GM12878 (cell line): ENCODE measurements around the gene CD14. TPM values are rescaled to one million over a fixed set of nuclear protein-coding genes. Genes with fewer than 3 reads are reported as not detected.
A peak's percentile ranks its signal among the peaks of the same experiment; 100 is the strongest.

ENCODE experiments used
- ATAC-seq: fragments of 200-7000 bp; cut with Tn5 transposase; 3 replicates; pipeline ENCODE4 v1.9.1; 2020; ENCODE audit warnings: mild to moderate bottlenecking, moderate library complexity
- BruUV-seq: library from RNA; stranded (reverse); fragments of 400-500 nt; replicated peaks from 2 replicates; lab custom pipeline; 2021; lab: Mats Ljungman, UMichigan
- CTCF ChIA-PET: fragments of 300-600 bp; sonication (Branson Sonifier 250); formaldehyde crosslinking; extraction: SDS; loops from one replicate; lab custom pipeline; 2021; ENCODE audit warnings: inconsistent platforms; lab: Yijun Ruan, JAX
- POLR2A ChIA-PET: fragments of 350-600 bp; formaldehyde crosslinking; extraction: SDS; loops from one replicate; lab custom pipeline; 2021; ENCODE audit warnings: inconsistent platforms; lab: Charles Lee
- RAD21 ChIA-PET: fragments of 300-600 bp; sonication (Branson Sonifier 250); formaldehyde crosslinking; loops from one replicate; lab custom pipeline; 2023; ENCODE audit warnings: antibody characterized with exemption; ENCODE audit not compliant: unreplicated experiment; lab: Charles Lee
- SMC1A ChIA-PET: fragments of 300-600 bp; sonication (Branson Sonifier 250); formaldehyde crosslinking; loops from one replicate; lab custom pipeline; 2023; ENCODE audit not compliant: unreplicated experiment, uncharacterized antibody; lab: Charles Lee
- DNase-seq: peaks from one replicate; pipeline ENCODE4 v3.0.0-alpha.2; 2011; ENCODE audit warnings: low read depth, low spot score
- FAIRE-seq: peaks from 3 replicates; lab custom pipeline; 2011; peaks lifted over from hg19 to GRCh38; lab: Jason Lieb, UNC
- H2AFZ ChIP-seq: 2 replicates; pipeline ENCODE4 v1.6.0; 2011; ENCODE audit warnings: low read depth, low read length, control low read depth; ENCODE audit not compliant: control insufficient read depth
- H3K27ac ChIP-seq: 2 replicates; pipeline ENCODE4 v1.5.1; 2011; ENCODE audit warnings: control low read depth; ENCODE audit not compliant: control insufficient read depth, insufficient read depth
- H3K27me3 ChIP-seq, 2 experiments: replicated peaks in 1 of 2; 2 replicates each; pipeline versions ENCODE4 v1.6.0 to v1.6.1; 2011; ENCODE audit warnings: low read length in 1 of 2; ENCODE audit not compliant: control insufficient read depth in 2 of 2, insufficient read depth in 2 of 2
- H3K36me3 ChIP-seq, 2 experiments: 2 replicates each; pipeline ENCODE4 v1.5.1; 2011; ENCODE audit warnings: low read length in 1 of 2; ENCODE audit not compliant: control insufficient read depth in 2 of 2, insufficient read depth in 2 of 2
- H3K4me1 ChIP-seq: 2 replicates; pipeline ENCODE4 v1.6.1; 2011; ENCODE audit warnings: mild to moderate bottlenecking, low read length, moderate library complexity, mixed read lengths; ENCODE audit not compliant: control insufficient read depth, insufficient read depth
- H3K4me2 ChIP-seq: 2 replicates; pipeline ENCODE4 v1.6.0; 2011; ENCODE audit warnings: control low read depth; ENCODE audit not compliant: control insufficient read depth, insufficient read depth
- H3K4me3 ChIP-seq: fragments of 200-600 bp; sonication (generic); 2 replicates; pipeline ENCODE4 v1.5.1; 2016
- H3K79me2 ChIP-seq: 2 replicates; pipeline ENCODE4 v1.6.0; 2011; ENCODE audit warnings: low read length; ENCODE audit not compliant: control insufficient read depth, insufficient read depth
- H3K9ac ChIP-seq: 2 replicates; pipeline ENCODE4 v1.8.0; 2011; ENCODE audit warnings: low read length, control low read depth, mixed read lengths; ENCODE audit not compliant: control insufficient read depth, insufficient read depth
- H3K9me3 ChIP-seq: replicated peaks from 3 replicates; pipeline ENCODE4 v1.5.1; 2011; ENCODE audit warnings: mild to moderate bottlenecking, low read length; ENCODE audit not compliant: control insufficient read depth, insufficient read depth
- H4K20me1 ChIP-seq: 2 replicates; pipeline ENCODE4 v1.6.0; 2011; ENCODE audit not compliant: control insufficient read depth, insufficient read depth
- E2F8 ChIP-seq: fragments of 450-650 bp; IDR thresholded peaks from 2 replicates; pipeline ENCODE4 v1.6.1; 2018; ENCODE audit warnings: mild to moderate bottlenecking, low read depth, moderate library complexity; ENCODE audit not compliant: partially characterized antibody
- EGR1 ChIP-seq, 2 experiments: IDR thresholded peaks; 1 replicate in 1 of 2; 2 replicates in 1 of 2; pipeline ENCODE4 v1.6.1; 2011 to 2012; ENCODE audit warnings: low read depth in 2 of 2, low read length in 2 of 2, borderline replicate concordance in 1 of 2, mild to moderate bottlenecking in 1 of 2, moderate library complexity in 1 of 2
- ETV6 ChIP-seq, 2 experiments: fragments of 450-650 bp in 1 of 2; IDR thresholded peaks in 1 of 2; conservative IDR thresholded peaks in 1 of 2; 2 replicates each; pipeline ENCODE4 v1.6.1; 2014; ENCODE audit warnings: antibody characterized with exemption in 1 of 2, borderline replicate concordance in 1 of 2, low read depth in 1 of 2, mild to moderate bottlenecking in 1 of 2, moderate library complexity in 1 of 2
- FOXK2 ChIP-seq: fragments of 450-650 bp; IDR thresholded peaks from 2 replicates; pipeline ENCODE4 v1.6.1; 2017; ENCODE audit warnings: mild to moderate bottlenecking, moderate library complexity
- LARP7 ChIP-seq: fragments of 450-650 bp; IDR thresholded peaks from 2 replicates; pipeline ENCODE4 v1.6.1; 2017; ENCODE audit warnings: mild to moderate bottlenecking
- MTA3 ChIP-seq: IDR thresholded peaks from 2 replicates; pipeline ENCODE4 v1.6.1; 2012; ENCODE audit warnings: low read length, inconsistent platforms, borderline replicate concordance
- NKRF ChIP-seq: fragments of 450-650 bp; conservative IDR thresholded peaks from 2 replicates; pipeline ENCODE4 v1.6.1; 2017; ENCODE audit warnings: mild to moderate bottlenecking, moderate library complexity
- NRF1 ChIP-seq: conservative IDR thresholded peaks from 2 replicates; pipeline ENCODE4 v1.6.1; 2011; ENCODE audit warnings: mild to moderate bottlenecking, low read depth, low read length, improper control_type of control experiment
- POLR2A ChIP-seq: IDR thresholded peaks from 2 replicates; pipeline ENCODE4 v1.6.1; 2011; ENCODE audit warnings: low read depth, mild to moderate bottlenecking, low read length
- RAD21 ChIP-seq: IDR thresholded peaks from 2 replicates; pipeline ENCODE4 v1.6.1; 2011; ENCODE audit warnings: mild to moderate bottlenecking, low read depth, low read length, moderate library complexity; ENCODE audit not compliant: insufficient read depth
- RB1 ChIP-seq: fragments of 450-650 bp; formaldehyde crosslinking; IDR thresholded peaks from 2 replicates; pipeline ENCODE4 v1.6.1; 2017; ENCODE audit warnings: mild to moderate bottlenecking, borderline replicate concordance
- RELA ChIP-seq: fragments of 450-650 bp; IDR thresholded peaks from 2 replicates; pipeline ENCODE4 v1.8.0; 2014; ENCODE audit warnings: borderline replicate concordance; ENCODE audit not compliant: partially characterized antibody
- SUPT20H ChIP-seq: IDR thresholded peaks from 2 replicates; pipeline ENCODE4 v1.6.1; 2011; ENCODE audit warnings: low read depth, mild to moderate bottlenecking, low read length, moderate library complexity, borderline replicate concordance; ENCODE audit not compliant: control insufficient read depth
- ZNF207 ChIP-seq: fragments of 450-650 bp; IDR thresholded peaks from 2 replicates; pipeline ENCODE4 v1.6.1; 2014; ENCODE audit warnings: antibody characterized with exemption, mild to moderate bottlenecking, borderline replicate concordance
- WGBS: methylation state at CpG from one replicate; pipeline ENCODE4 v1.1.6; 2016; ENCODE audit warnings: low lambda C conversion rate; ENCODE audit not compliant: insufficient replicate concordance, insufficient coverage; ENCODE audit errors: missing lambda C conversion rate; 5-methylcytosine and 5-hydroxymethylcytosine counted together
- in situ Hi-C: fragments of 300-500 bp; cut with MboI; formaldehyde crosslinking; loops from 9 replicates; pipeline ENCODE4 v1.14.3; 2018; ENCODE audit warnings: mixed read lengths
- intact Hi-C: fragments of 100-400 bp; cut with micrococcal nuclease; formaldehyde crosslinking; loops from one replicate; pipeline ENCODE4 v1.14.2; 2022; ENCODE audit not compliant: unreplicated experiment
- polyA plus RNA-seq, 11 experiments: library from polyadenylated mRNA; depleted of rRNA in 4 of 11; unstranded in 6 of 11; stranded (reverse) in 5 of 11; fragments of >200 nt; fragmentation: Nextera tagmentation in 4 of 11; fragmentation: Illumina TruSeq in 1 of 11; extraction: Ambion mirVana in 4 of 11; extraction: Trizol in 1 of 11; gene quantifications; 1 replicate in 1 of 11; 2 replicates in 10 of 11; pipeline versions ENCODE4 v1.2.1 to v1.2.3, GENCODE V29; 2011 to 2016; ENCODE audit warnings: inconsistent platforms in 2 of 11, missing spikeins in 2 of 11, low read depth in 1 of 11
- total RNA-seq, 4 experiments: library from RNA; depleted of rRNA in 3 of 4; stranded (reverse); fragments of >200 nt in 3 of 4; fragmentation: Illumina TruSeq in 1 of 4; extraction: Trizol in 1 of 4; gene quantifications; 2 replicates each; pipeline versions ENCODE4 v1.2.1 to v1.2.3, GENCODE V29; 2013 to 2021
- TF ChIP-seq, protein P1 (sequence below): IDR thresholded peaks from 2 replicates; pipeline ENCODE4 v1.6.1; 2012; ENCODE audit warnings: mild to moderate bottlenecking, low read depth, low read length

Gene CD14
- total and polyA plus RNA-seq, 10 of the 15 experiments (the other 5 are each of a cell fraction or from before 2014, with no cell fraction given) = 0.09 to 0.72 (median 0.18) TPM; not detected in 5

GRCh38 chr5:140647042-140647419 is 14.1 kb upstream of the CD14 start:
- Histone ChIP-seq H3K27ac (peak overlapping the region; percentile 72), H3K4me3 (peak overlapping the region; percentile 96), H3K9me3 (no peaks in the 10 kb centered on the region), H2AFZ (peak overlapping the region; percentile 93), H3K4me2 (peak overlapping the region; percentile 96), H4K20me1 (no peaks in the 10 kb centered on the region), H3K27me3 (no peaks in the 10 kb centered on the region), H3K4me1 (peaks cover 5% of the 10 kb centered on the region), H3K79me2 (peaks cover 31% of the 10 kb centered on the region), H3K36me3 (peaks cover 0 to 15% of the 10 kb centered on the region in 2 experiments; a peak in 2 of 4 replicates), H3K9ac (peak overlapping the region; percentile 93)
- ChIA-PET SMC1A (interaction anchor here (0.6 to 1.8 kb wide), 12 partner anchors 11 to 316 kb away, joined by 3 to 12 read pairs (median 4); partner anchors contain the start of genes ANKHD1, HARS1, HARS2 and ZMAT2), CTCF (interaction anchor here (0.8 to 3.9 kb wide), 9 partner anchors 7 to 284 kb away, joined by 3 to 13 read pairs (median 4); partner anchors contain the start of genes EIF4EBP3 and TMCO6), POLR2A (interaction anchor here (0.6 to 2.9 kb wide), 15 partner anchors 9 to 263 kb away, joined by 3 to 14 read pairs (median 4); partner anchors contain the start of genes ANKHD1, HARS1, HARS2 and SLC35A4), RAD21 (interaction anchor here (0.9 to 2.1 kb wide), 11 partner anchors 7 to 275 kb away, joined by 3 to 8 read pairs (median 5); partner anchors contain the start of genes EIF4EBP3, HARS1, HARS2 and ZMAT2)
- no peak for FAIRE-seq
- in situ Hi-C loops (no loop called here), intact Hi-C loops (loop anchor here (1.0 kb wide), 1 partner anchor 44 kb away; the partner anchor contains the start of genes HARS1 and HARS2)
- peak; percentile 50 for ATAC-seq
- BruUV-seq = TSS peak; percentile 77
- no peak for DNase-seq
- WGBS = 5% methylated on average over 27 of the region's 27 CpGs
- no peak for TF ChIP-seq POLR2A
- TF ChIP-seq ETV6 (conservative IDR thresholded peaks at IDR 0.05 in 1 of 2, IDR thresholded peaks at IDR 0.05 in 1 of 2; ENCODE audit: borderline replicate concordance in 1 of 2, low read depth in 1 of 2) = no peak; a peak in 1 of 4 replicates
- no peak for TF ChIP-seq RAD21
- TF ChIP-seq, protein P1, sequence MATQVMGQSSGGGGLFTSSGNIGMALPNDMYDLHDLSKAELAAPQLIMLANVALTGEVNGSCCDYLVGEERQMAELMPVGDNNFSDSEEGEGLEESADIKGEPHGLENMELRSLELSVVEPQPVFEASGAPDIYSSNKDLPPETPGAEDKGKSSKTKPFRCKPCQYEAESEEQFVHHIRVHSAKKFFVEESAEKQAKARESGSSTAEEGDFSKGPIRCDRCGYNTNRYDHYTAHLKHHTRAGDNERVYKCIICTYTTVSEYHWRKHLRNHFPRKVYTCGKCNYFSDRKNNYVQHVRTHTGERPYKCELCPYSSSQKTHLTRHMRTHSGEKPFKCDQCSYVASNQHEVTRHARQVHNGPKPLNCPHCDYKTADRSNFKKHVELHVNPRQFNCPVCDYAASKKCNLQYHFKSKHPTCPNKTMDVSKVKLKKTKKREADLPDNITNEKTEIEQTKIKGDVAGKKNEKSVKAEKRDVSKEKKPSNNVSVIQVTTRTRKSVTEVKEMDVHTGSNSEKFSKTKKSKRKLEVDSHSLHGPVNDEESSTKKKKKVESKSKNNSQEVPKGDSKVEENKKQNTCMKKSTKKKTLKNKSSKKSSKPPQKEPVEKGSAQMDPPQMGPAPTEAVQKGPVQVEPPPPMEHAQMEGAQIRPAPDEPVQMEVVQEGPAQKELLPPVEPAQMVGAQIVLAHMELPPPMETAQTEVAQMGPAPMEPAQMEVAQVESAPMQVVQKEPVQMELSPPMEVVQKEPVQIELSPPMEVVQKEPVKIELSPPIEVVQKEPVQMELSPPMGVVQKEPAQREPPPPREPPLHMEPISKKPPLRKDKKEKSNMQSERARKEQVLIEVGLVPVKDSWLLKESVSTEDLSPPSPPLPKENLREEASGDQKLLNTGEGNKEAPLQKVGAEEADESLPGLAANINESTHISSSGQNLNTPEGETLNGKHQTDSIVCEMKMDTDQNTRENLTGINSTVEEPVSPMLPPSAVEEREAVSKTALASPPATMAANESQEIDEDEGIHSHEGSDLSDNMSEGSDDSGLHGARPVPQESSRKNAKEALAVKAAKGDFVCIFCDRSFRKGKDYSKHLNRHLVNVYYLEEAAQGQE = no peak
- TF ChIP-seq LARP7 = peak; percentile 71; the same call in 1 of the 2 replicates
- no peak for TF ChIP-seq E2F8
- no peak for TF ChIP-seq MTA3
- TF ChIP-seq ZNF207 = no peak
- TF ChIP-seq RB1 = 0 out of 2 replicates have a peak, but pooled peaks have one; percentile 25
- no peak for TF ChIP-seq FOXK2
- TF ChIP-seq NRF1 = no peak
- TF ChIP-seq EGR1 (IDR thresholded peaks at IDR 0.05; ENCODE audit: borderline replicate concordance in 1 of 2, low read depth in 2 of 2, low read length in 2 of 2) = peak in 1 of 2 experiments; percentile 47; a peak in 1 of 3 replicates
- TF ChIP-seq RELA = no peak
- TF ChIP-seq NKRF = peak; percentile 61; the same call in 1 of the 2 replicates
- TF ChIP-seq SUPT20H = no peak
